Caco-2 (cell line): ENCODE results near the gene CYCS. TPM values are rescaled to one million over a fixed set of nuclear protein-coding genes. Genes with fewer than 3 reads are reported as not detected.

Experiments
- BruUV-seq: library from RNA; stranded (reverse); fragments of 400-500 nt; replicated peaks from 2 replicates; lab custom pipeline; 2021; lab: Mats Ljungman, UMichigan
- CTCF ChIA-PET: fragments of 300-600 bp; sonication (Branson Sonifier 250); formaldehyde crosslinking; loops from one replicate; lab custom pipeline; 2022; ENCODE audit warnings: antibody characterized with exemption; lab: Charles Lee
- POLR2A ChIA-PET: fragments of 300-600 bp; sonication (Branson Sonifier 250); formaldehyde crosslinking; loops from one replicate; lab custom pipeline; 2022; ENCODE audit warnings: antibody characterized with exemption; lab: Charles Lee
- DNase-seq, 2 experiments: peaks; one replicate each; pipeline versions ENCODE4 v3.0.0 to v3.0.0-alpha.2; 2020 to 2022
- H3K27me3 ChIP-seq: replicated peaks from 2 replicates; pipeline ENCODE4 v1.6.0; 2011; ENCODE audit warnings: low read length; ENCODE audit not compliant: control insufficient read depth, insufficient read depth
- H3K36me3 ChIP-seq: 2 replicates; pipeline ENCODE4 v1.5.1; 2011; ENCODE audit warnings: low read length; ENCODE audit not compliant: control insufficient read depth, insufficient read depth
- H3K4me1 ChIP-seq: fragments of 250-450 bp; sonication (Bioruptor Pico); 2 replicates; pipeline ENCODE4 v1.5.1; 2020; ENCODE audit warnings: mild to moderate bottlenecking
- H3K4me3 ChIP-seq: 2 replicates; pipeline ENCODE4 v1.5.1; 2011; ENCODE audit warnings: low read depth, mild to moderate bottlenecking, control low read depth, low read length
- H3K9me3 ChIP-seq: fragments of 250-450 bp; sonication (Bioruptor Pico); 2 replicates; pipeline ENCODE4 v1.5.1; 2020; ENCODE audit warnings: mild to moderate bottlenecking, moderate library complexity
- H3K27ac Mint-ChIP-seq: one replicate; pipeline ENCODE4 v1.8.0; 2022; ENCODE audit warnings: mixed read lengths; ENCODE audit not compliant: unreplicated experiment
- H3K27me3 Mint-ChIP-seq: one replicate; pipeline ENCODE4 v1.8.0; 2022; ENCODE audit warnings: mixed read lengths; ENCODE audit not compliant: insufficient read depth, unreplicated experiment
- H3K36me3 Mint-ChIP-seq: one replicate; pipeline ENCODE4 v1.8.0; 2022; ENCODE audit warnings: mild to moderate bottlenecking, mixed read lengths; ENCODE audit not compliant: insufficient read depth, unreplicated experiment
- H3K4me1 Mint-ChIP-seq: one replicate; pipeline ENCODE4 v1.8.0; 2022; ENCODE audit warnings: low read depth, mixed read lengths; ENCODE audit not compliant: unreplicated experiment
- H3K4me3 Mint-ChIP-seq: one replicate; pipeline ENCODE4 v1.8.0; 2022; ENCODE audit warnings: mild to moderate bottlenecking, moderate library complexity, mixed read lengths; ENCODE audit not compliant: unreplicated experiment
- H3K9me3 Mint-ChIP-seq: one replicate; pipeline ENCODE4 v1.8.0; 2022; ENCODE audit warnings: mixed read lengths; ENCODE audit not compliant: unreplicated experiment
- CTCF ChIP-seq, 2 experiments: fragments of 200-600 bp in 1 of 2; IDR thresholded peaks; 1 replicate in 1 of 2; 2 replicates in 1 of 2; pipeline versions ENCODE4 v1.5.1 to v1.8.0; 2011 to 2022; ENCODE audit warnings: antibody characterized with exemption in 1 of 2, control low read depth in 1 of 2, inconsistent platforms in 1 of 2, low read depth in 1 of 2, low read length in 1 of 2, mild to moderate bottlenecking in 1 of 2, moderate library complexity in 1 of 2; ENCODE audit not compliant: insufficient read depth in 1 of 2, severe bottlenecking in 1 of 2, unreplicated experiment in 1 of 2
- intact Hi-C: fragments of 100-400 bp; cut with micrococcal nuclease; formaldehyde crosslinking; loops from one replicate; pipeline ENCODE4 v1.10.0; 2022; ENCODE audit not compliant: unreplicated experiment
- total RNA-seq: library from RNA; stranded (reverse); gene quantifications from 2 replicates; pipeline ENCODE4 v1.2.3, GENCODE V29; 2022

The CYCS gene
- total RNA-seq, 1 experiment from 2014 or later: 156 TPM

- peak; percentile 77 to 90 for TF ChIP-seq CTCF (IDR thresholded peaks at IDR 0.05; ENCODE audit: insufficient read depth in 1 of 2, low read depth in 1 of 2, low read length in 1 of 2, severe bottlenecking in 1 of 2, unreplicated experiment in 1 of 2)
- Histone ChIP-seq H3K4me3 (no peak overlapping the region), H3K9me3 (no peaks in the 10 kb centered on the region; the same call in 1 of the 2 replicates), H3K36me3 (no peaks in the 10 kb centered on the region), H3K27me3 (no peaks in the 10 kb centered on the region), H3K4me1 (0 out of 2 replicates have a peak, but pooled peaks cover 3% of the 10 kb centered on the region)
- H3K27me3 Mint-ChIP-seq: peaks cover 3% of the 10 kb centered on the region
- no peak overlapping the region for H3K4me3 Mint-ChIP-seq
- peak; percentile 54 to 58 for DNase-seq
- H3K9me3 Mint-ChIP-seq: peaks cover 25% of the 10 kb centered on the region
- no peaks in the 10 kb centered on the region for H3K36me3 Mint-ChIP-seq
- ChIA-PET CTCF (interaction anchor here (0.7 kb wide), 2 partner anchors 112 to 329 kb away, joined by 4 to 5 read pairs; no protein-coding TSS in a partner anchor), POLR2A (interaction anchor here (1.5 kb wide), 1 partner anchor 27 kb away, joined by 7 read pairs; the partner anchor contains the start of gene CYCS)
- peaks cover 25% of the 10 kb centered on the region for H3K4me1 Mint-ChIP-seq
- intact Hi-C loops: loop anchor here (1.0 to 10.0 kb wide), 2 partner anchors 66 to 286 kb away; no protein-coding TSS in a partner anchor
- no peak overlapping the region for H3K27ac Mint-ChIP-seq
- BruUV-seq: no TSS peak
Measured at GRCh38 chr7:25098096-25099046, 26.7 kb downstream of the CYCS start.

- Mint-ChIP-seq H3K4me1 (peaks cover 25% of the 10 kb centered on the region), H3K36me3 (no peaks in the 10 kb centered on the region), H3K4me3 (no peak overlapping the region), H3K27ac (no peak overlapping the region), H3K9me3 (peaks cover 25% of the 10 kb centered on the region), H3K27me3 (peaks cover 3% of the 10 kb centered on the region)
- POLR2A ChIA-PET: no interaction called here
- TF ChIP-seq CTCF (IDR thresholded peaks at IDR 0.05; ENCODE audit: insufficient read depth in 1 of 2, low read depth in 1 of 2, low read length in 1 of 2, severe bottlenecking in 1 of 2, unreplicated experiment in 1 of 2): no peak
- no TSS peak for BruUV-seq
- Histone ChIP-seq H3K4me1 (no peaks in the 10 kb centered on the region), H3K27me3 (no peaks in the 10 kb centered on the region), H3K4me3 (no peak overlapping the region), H3K9me3 (no peaks in the 10 kb centered on the region; the same call in 1 of the 2 replicates), H3K36me3 (no peaks in the 10 kb centered on the region)
- CTCF ChIA-PET: interaction anchor here (0.7 to 1.1 kb wide), 3 partner anchors 13 to 283 kb away, joined by 3 to 4 read pairs (median 3); no protein-coding TSS in a partner anchor
- intact Hi-C loops: loop anchor here (10.0 kb wide), 1 partner anchor 69 kb away; no protein-coding TSS in a partner anchor
- DNase-seq: peak in 1 of 2 experiments; percentile 20
Measured at GRCh38 chr7:25095516-25096345, 29.3 kb downstream of the CYCS start.
